ENCODE results near the gene SLC37A1.

GRCh38 chr21:42582787-42583476 lies 69.3 kb downstream of the SLC37A1 start:
- TF ChIP-seq, protein P1, sequence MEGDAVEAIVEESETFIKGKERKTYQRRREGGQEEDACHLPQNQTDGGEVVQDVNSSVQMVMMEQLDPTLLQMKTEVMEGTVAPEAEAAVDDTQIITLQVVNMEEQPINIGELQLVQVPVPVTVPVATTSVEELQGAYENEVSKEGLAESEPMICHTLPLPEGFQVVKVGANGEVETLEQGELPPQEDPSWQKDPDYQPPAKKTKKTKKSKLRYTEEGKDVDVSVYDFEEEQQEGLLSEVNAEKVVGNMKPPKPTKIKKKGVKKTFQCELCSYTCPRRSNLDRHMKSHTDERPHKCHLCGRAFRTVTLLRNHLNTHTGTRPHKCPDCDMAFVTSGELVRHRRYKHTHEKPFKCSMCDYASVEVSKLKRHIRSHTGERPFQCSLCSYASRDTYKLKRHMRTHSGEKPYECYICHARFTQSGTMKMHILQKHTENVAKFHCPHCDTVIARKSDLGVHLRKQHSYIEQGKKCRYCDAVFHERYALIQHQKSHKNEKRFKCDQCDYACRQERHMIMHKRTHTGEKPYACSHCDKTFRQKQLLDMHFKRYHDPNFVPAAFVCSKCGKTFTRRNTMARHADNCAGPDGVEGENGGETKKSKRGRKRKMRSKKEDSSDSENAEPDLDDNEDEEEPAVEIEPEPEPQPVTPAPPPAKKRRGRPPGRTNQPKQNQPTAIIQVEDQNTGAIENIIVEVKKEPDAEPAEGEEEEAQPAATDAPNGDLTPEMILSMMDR (IDR thresholded peaks at IDR 0.05 in 2 of 3, conservative IDR thresholded peaks at IDR 0.05 in 1 of 3; ENCODE audit: borderline replicate concordance in 1 of 3, insufficient read depth in 1 of 3, low read depth in 2 of 3, low read length in 2 of 3), result no peak
- no peak for TF ChIP-seq ELF1 (IDR thresholded peaks at IDR 0.05; ENCODE audit: borderline replicate concordance, low read depth)
- TF ChIP-seq ZFX (IDR thresholded peaks at IDR 0.05), result no peak
- TF ChIP-seq, protein P2, sequence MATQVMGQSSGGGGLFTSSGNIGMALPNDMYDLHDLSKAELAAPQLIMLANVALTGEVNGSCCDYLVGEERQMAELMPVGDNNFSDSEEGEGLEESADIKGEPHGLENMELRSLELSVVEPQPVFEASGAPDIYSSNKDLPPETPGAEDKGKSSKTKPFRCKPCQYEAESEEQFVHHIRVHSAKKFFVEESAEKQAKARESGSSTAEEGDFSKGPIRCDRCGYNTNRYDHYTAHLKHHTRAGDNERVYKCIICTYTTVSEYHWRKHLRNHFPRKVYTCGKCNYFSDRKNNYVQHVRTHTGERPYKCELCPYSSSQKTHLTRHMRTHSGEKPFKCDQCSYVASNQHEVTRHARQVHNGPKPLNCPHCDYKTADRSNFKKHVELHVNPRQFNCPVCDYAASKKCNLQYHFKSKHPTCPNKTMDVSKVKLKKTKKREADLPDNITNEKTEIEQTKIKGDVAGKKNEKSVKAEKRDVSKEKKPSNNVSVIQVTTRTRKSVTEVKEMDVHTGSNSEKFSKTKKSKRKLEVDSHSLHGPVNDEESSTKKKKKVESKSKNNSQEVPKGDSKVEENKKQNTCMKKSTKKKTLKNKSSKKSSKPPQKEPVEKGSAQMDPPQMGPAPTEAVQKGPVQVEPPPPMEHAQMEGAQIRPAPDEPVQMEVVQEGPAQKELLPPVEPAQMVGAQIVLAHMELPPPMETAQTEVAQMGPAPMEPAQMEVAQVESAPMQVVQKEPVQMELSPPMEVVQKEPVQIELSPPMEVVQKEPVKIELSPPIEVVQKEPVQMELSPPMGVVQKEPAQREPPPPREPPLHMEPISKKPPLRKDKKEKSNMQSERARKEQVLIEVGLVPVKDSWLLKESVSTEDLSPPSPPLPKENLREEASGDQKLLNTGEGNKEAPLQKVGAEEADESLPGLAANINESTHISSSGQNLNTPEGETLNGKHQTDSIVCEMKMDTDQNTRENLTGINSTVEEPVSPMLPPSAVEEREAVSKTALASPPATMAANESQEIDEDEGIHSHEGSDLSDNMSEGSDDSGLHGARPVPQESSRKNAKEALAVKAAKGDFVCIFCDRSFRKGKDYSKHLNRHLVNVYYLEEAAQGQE (IDR thresholded peaks at IDR 0.05; ENCODE audit: low read depth), result no peak
- TF ChIP-seq POLR2A (IDR thresholded peaks at IDR 0.05; ENCODE audit: borderline replicate concordance, extremely low read depth, insufficient read depth, insufficient read length), result no peak
- no peak for TF ChIP-seq POLR2AphosphoS5 (IDR thresholded peaks at IDR 0.05; ENCODE audit: low read depth, low read length)
- TF ChIP-seq EZH2 (IDR thresholded peaks at IDR 0.05), result no peak

Measured in HCT116 (cell line).